NT2/D1 (cell line): ENCODE measurements around the gene PPHLN1.

Experiments
- DNase-seq: peaks from one replicate; pipeline ENCODE4 v3.0.0-alpha.2; 2011; ENCODE audit warnings: low read depth, low spot score
- H3K27me3 ChIP-seq: 2 replicates; pipeline ENCODE4 v1.6.0; 2011; ENCODE audit warnings: mild to moderate bottlenecking; ENCODE audit not compliant: insufficient read length, insufficient read depth
- H3K36me3 ChIP-seq: 2 replicates; pipeline ENCODE4 v1.6.1; 2011; ENCODE audit warnings: mild to moderate bottlenecking, low read length, mixed read lengths; ENCODE audit not compliant: insufficient read depth, insufficient read length
- H3K4me1 ChIP-seq: 2 replicates; pipeline ENCODE4 v1.5.1; 2011; ENCODE audit not compliant: insufficient read depth, insufficient read length
- H3K4me3 ChIP-seq: 2 replicates; pipeline ENCODE4 v1.5.1; 2011; ENCODE audit warnings: low read depth; ENCODE audit not compliant: insufficient read length
- H3K9ac ChIP-seq: 2 replicates; pipeline ENCODE4 v1.6.0; 2011; ENCODE audit warnings: low read depth; ENCODE audit not compliant: insufficient read length
- H3K9me3 ChIP-seq: 2 replicates; pipeline ENCODE4 v1.5.1; 2011; ENCODE audit warnings: mild to moderate bottlenecking, low read length; ENCODE audit not compliant: insufficient read depth
- SUZ12 ChIP-seq: IDR thresholded peaks from 2 replicates; pipeline ENCODE4 v1.6.1; 2011; ENCODE audit not compliant: insufficient read length, insufficient read depth; ENCODE audit errors: extremely low read depth
- YY1 ChIP-seq: IDR thresholded peaks from 2 replicates; pipeline ENCODE4 v1.6.1; 2011; ENCODE audit not compliant: insufficient read length, insufficient read depth
- ZNF274 ChIP-seq: IDR thresholded peaks from 2 replicates; pipeline ENCODE4 v1.6.1; 2011; ENCODE audit warnings: mild to moderate bottlenecking, low read depth, low read length

The PPHLN1 gene

GRCh38 chr12:42458575-42458974 is 132.6 kb downstream of the PPHLN1 start:
- DNase-seq = no peak
- H3K4me1 ChIP-seq = no peaks in the 10 kb centered on the region
- H3K27me3 ChIP-seq = no peaks in the 10 kb centered on the region
- no peak overlapping the region for H3K4me3 ChIP-seq
- TF ChIP-seq SUZ12 (no peak), YY1 (no peak), ZNF274 (no peak)
- peaks cover 52% of the 10 kb centered on the region for H3K36me3 ChIP-seq
- H3K9ac ChIP-seq = no peak overlapping the region
- H3K9me3 ChIP-seq = peaks cover 4% of the 10 kb centered on the region; the same call in 1 of the 2 replicates

GRCh38 chr12:42459336-42459847 is 133.4 kb downstream of the PPHLN1 start:
- Histone ChIP-seq H3K4me3 (no peak overlapping the region), H3K9ac (no peak overlapping the region), H3K27me3 (no peaks in the 10 kb centered on the region), H3K36me3 (peaks cover 61% of the 10 kb centered on the region), H3K4me1 (no peaks in the 10 kb centered on the region), H3K9me3 (no peaks in the 10 kb centered on the region)
- no peak for DNase-seq
- TF ChIP-seq YY1 (no peak), SUZ12 (no peak), ZNF274 (no peak)

- H3K27me3 ChIP-seq = no peaks in the 10 kb centered on the region
- H3K9me3 ChIP-seq = no peaks in the 10 kb centered on the region
- no peak overlapping the region for H3K4me3 ChIP-seq
- peaks cover 86% of the 10 kb centered on the region for H3K36me3 ChIP-seq
- no peak overlapping the region for H3K9ac ChIP-seq
- no peaks in the 10 kb centered on the region for H3K4me1 ChIP-seq
- TF ChIP-seq ZNF274 (no peak), SUZ12 (no peak), YY1 (no peak)
- no peak for DNase-seq
Measured at GRCh38 chr12:42462486-42462885, 136.5 kb downstream of the PPHLN1 start.

GRCh38 chr12:42463671-42464070 is 137.7 kb downstream of the PPHLN1 start:
- Histone ChIP-seq H3K27me3 (no peaks in the 10 kb centered on the region), H3K9me3 (no peaks in the 10 kb centered on the region), H3K9ac (no peak overlapping the region), H3K4me1 (no peaks in the 10 kb centered on the region), H3K36me3 (peaks cover 89% of the 10 kb centered on the region), H3K4me3 (no peak overlapping the region)
- no peak for TF ChIP-seq ZNF274
- no peak for TF ChIP-seq SUZ12
- TF ChIP-seq YY1 = no peak
- no peak for DNase-seq

- no peaks in the 10 kb centered on the region for H3K27me3 ChIP-seq
- H3K9me3 ChIP-seq = no peaks in the 10 kb centered on the region
- H3K9ac ChIP-seq = no peak overlapping the region
- peaks cover 79% of the 10 kb centered on the region for H3K36me3 ChIP-seq
- no peak for DNase-seq
- TF ChIP-seq ZNF274 (no peak), SUZ12 (no peak), YY1 (no peak)
- no peak overlapping the region for H3K4me3 ChIP-seq
- H3K4me1 ChIP-seq = no peaks in the 10 kb centered on the region
Measured at GRCh38 chr12:42468341-42468821, 142.4 kb downstream of the PPHLN1 start.

GRCh38 chr12:42468921-42469320 is 143.0 kb downstream of the PPHLN1 start:
- Histone ChIP-seq H3K4me3 (no peak overlapping the region), H3K27me3 (no peaks in the 10 kb centered on the region), H3K36me3 (peaks cover 73% of the 10 kb centered on the region), H3K4me1 (no peaks in the 10 kb centered on the region), H3K9ac (no peak overlapping the region), H3K9me3 (no peaks in the 10 kb centered on the region)
- TF ChIP-seq YY1 (no peak), ZNF274 (no peak), SUZ12 (no peak)
- DNase-seq = no peak

- H3K9me3 ChIP-seq = no peaks in the 10 kb centered on the region
- no peaks in the 10 kb centered on the region for H3K4me1 ChIP-seq
- no peak overlapping the region for H3K4me3 ChIP-seq
- no peak overlapping the region for H3K9ac ChIP-seq
- H3K27me3 ChIP-seq = no peaks in the 10 kb centered on the region
- no peak for TF ChIP-seq SUZ12
- no peak for TF ChIP-seq ZNF274
- TF ChIP-seq YY1 = no peak
- DNase-seq = no peak
- H3K36me3 ChIP-seq = peaks cover 67% of the 10 kb centered on the region
Measured at GRCh38 chr12:42469355-42470175, 143.6 kb downstream of the PPHLN1 start.
